K562 (cell line): Measurements from ENCODE around the gene AHSA1. TPM values are rescaled to one million over a fixed set of nuclear protein-coding genes. Genes with fewer than 3 reads are reported as not detected.

Experiments
- AFF1 ChIP-seq, 2 experiments: fragments of 450-650 bp; IDR thresholded peaks; 2 replicates each; pipeline ENCODE4 v1.6.1; 2018; ENCODE audit warnings: mild to moderate bottlenecking in 2 of 2, low read depth in 1 of 2; ENCODE audit not compliant: partially characterized antibody in 2 of 2
- ARID3A ChIP-seq: IDR thresholded peaks from 2 replicates; pipeline ENCODE4 v1.6.1; 2012; ENCODE audit warnings: low read depth, low read length, improper control_type of control experiment, borderline replicate concordance
- ARID3B ChIP-seq: fragments of 250-450 bp; sonication (Bioruptor Pico); IDR thresholded peaks from 2 replicates; pipeline ENCODE4 v1.4.0; 2020; ENCODE audit warnings: borderline replicate concordance
- CBX1 ChIP-seq: sonication (generic); IDR thresholded peaks from 2 replicates; pipeline ENCODE4 v1.6.1; 2016; ENCODE audit warnings: antibody characterized with exemption, low read depth, mild to moderate bottlenecking
- FOXK1 ChIP-seq: sonication (generic); formaldehyde crosslinking; IDR thresholded peaks from 2 replicates; pipeline ENCODE4 v1.8.0; 2022; ENCODE audit warnings: missing genetic modification reagents, mild to moderate bottlenecking, borderline replicate concordance
- GTF2B ChIP-seq: IDR thresholded peaks from 2 replicates; pipeline ENCODE4 v1.6.1; 2011; ENCODE audit not compliant: insufficient read length; ENCODE audit errors: extremely low read depth
- HEY1 ChIP-seq: fragments of 250-450 bp; sonication (Bioruptor Pico); IDR thresholded peaks from 2 replicates; pipeline ENCODE4 v1.5.0; 2020; ENCODE audit warnings: mild to moderate bottlenecking, moderate library complexity, borderline replicate concordance
- MLX ChIP-seq, 2 experiments: fragments of 450-650 bp in 1 of 2; sonication (generic) in 1 of 2; formaldehyde crosslinking; conservative IDR thresholded peaks; 2 replicates each; pipeline versions ENCODE4 v1.4.0 to v1.8.1; 2020 to 2022; ENCODE audit warnings: mild to moderate bottlenecking in 1 of 2, missing genetic modification reagents in 1 of 2
- SAFB2 ChIP-seq: fragments of 200-400 bp; formaldehyde crosslinking; IDR thresholded peaks from 2 replicates; pipeline ENCODE4 v1.6.1; 2018; ENCODE audit warnings: borderline replicate concordance, low read length, low read depth, moderate library complexity; ENCODE audit not compliant: severe bottlenecking
- SLC30A9 ChIP-seq: fragments of 250-450 bp; sonication (Bioruptor Pico); IDR thresholded peaks from 2 replicates; pipeline ENCODE4 v1.8.0; 2022; ENCODE audit warnings: mild to moderate bottlenecking, moderate library complexity
- TCF3 ChIP-seq: sonication (generic); formaldehyde crosslinking; IDR thresholded peaks from 2 replicates; pipeline ENCODE4 v1.4.0; 2020; ENCODE audit warnings: mild to moderate bottlenecking, missing genetic modification reagents
- ZNF217 ChIP-seq: sonication (generic); formaldehyde crosslinking; IDR thresholded peaks from 2 replicates; pipeline ENCODE4 v1.8.0; 2022; ENCODE audit warnings: mild to moderate bottlenecking, missing genetic modification reagents
- ZNF263 ChIP-seq: sonication (generic); formaldehyde crosslinking; IDR thresholded peaks from 2 replicates; pipeline ENCODE4 v1.8.0; 2022; ENCODE audit warnings: mild to moderate bottlenecking, missing genetic modification reagents, borderline replicate concordance
- ZNF639 ChIP-seq, 2 experiments: fragments of 200-800 bp in 1 of 2; sonication (Bioruptor generic) in 1 of 2; sonication (generic) in 1 of 2; formaldehyde crosslinking in 1 of 2; IDR thresholded peaks in 1 of 2; conservative IDR thresholded peaks in 1 of 2; 2 replicates each; pipeline versions ENCODE4 v1.5.0 to v1.6.1; 2016 to 2020; ENCODE audit warnings: missing compliant biosample characterization in 1 of 2, missing genetic modification characterization in 1 of 2, missing genetic modification reagents in 1 of 2
- polyA plus RNA-seq, 8 experiments: library from polyadenylated mRNA; depleted of rRNA in 4 of 8; stranded (reverse) in 5 of 8; unstranded in 3 of 8; fragments of >200 nt; fragmentation: Nextera tagmentation in 2 of 8; fragmentation: Illumina TruSeq in 1 of 8; extraction: Ambion mirVana in 2 of 8; extraction: Trizol in 1 of 8; gene quantifications; 2 replicates each; pipeline versions ENCODE4 v1.2.1 to v1.2.3, GENCODE V29; 2011 to 2014; ENCODE audit warnings: inconsistent platforms in 1 of 8, missing spikeins in 1 of 8
- total RNA-seq, 7 experiments: library from RNA; depleted of rRNA in 6 of 7; stranded (reverse); fragments of >200 nt in 6 of 7; fragmentation: Illumina TruSeq in 2 of 7; extraction: Trizol in 2 of 7; gene quantifications; 2 replicates each; pipeline versions ENCODE4 v1.2.1 to v1.2.3, GENCODE V29; 2011 to 2021; ENCODE audit warnings: low replicate concordance in 1 of 7

Gene AHSA1
- total and polyA plus RNA-seq, 9 of the 15 experiments (the other 6 are each of a cell fraction or from before 2014, with no cell fraction given), result 41.4 to 317 (median 184) TPM

- TF ChIP-seq MLX (CRISPR knock-in tag; conservative IDR thresholded peaks at IDR 0.05) (no peak), FOXK1 (CRISPR knock-in tag) (no peak), TCF3 (CRISPR knock-in tag) (no peak), ARID3B (CRISPR knock-in tag) (no peak), SAFB2 (no peak), GTF2B (no peak), CBX1 (0 out of 2 replicates have a peak, but pooled peaks have one; percentile 32), ZNF263 (CRISPR knock-in tag) (no peak), AFF1 (IDR thresholded peaks at IDR 0.05; ENCODE audit: low read depth in 1 of 2, partially characterized antibody in 2 of 2) (peak; percentile 13 to 99), ZNF639 (CRISPR knock-in tag; conservative IDR thresholded peaks at IDR 0.05 in 1 of 2, IDR thresholded peaks at IDR 0.05 in 1 of 2) (peak in 1 of 2 experiments; percentile 51; a peak in 1 of 4 replicates), ARID3A (no peak), HEY1 (CRISPR knock-in tag) (0 out of 2 replicates have a peak, but pooled peaks have one; percentile 9), SLC30A9 (CRISPR knock-in tag) (no peak), ZNF217 (CRISPR knock-in tag) (no peak)
These were observed at the start of gene AHSA1, which contains the start of gene VIPAS39 (continued) for GRCh38 chr14:77457522-77458248.
